Neural cell (in vitro differentiated cells): ENCODE data around the gene TMSB4X.

ENCODE experiments used
- EP300 ChIP-seq: fragments of 450-650 bp; conservative IDR thresholded peaks from 2 replicates; pipeline ENCODE4 v1.6.1; 2014; ENCODE audit warnings: antibody characterized with exemption, mild to moderate bottlenecking, moderate library complexity; ENCODE audit not compliant: poor library complexity, severe bottlenecking
- RAD21 ChIP-seq: fragments of 450-650 bp; conservative IDR thresholded peaks from 2 replicates; pipeline ENCODE4 v1.6.1; 2014; ENCODE audit warnings: antibody characterized with exemption, mild to moderate bottlenecking, moderate library complexity
- TF ChIP-seq, protein P1 (sequence below): fragments of 450-650 bp; IDR thresholded peaks from 2 replicates; pipeline ENCODE4 v1.5.1; 2014; ENCODE audit warnings: antibody characterized with exemption, mild to moderate bottlenecking, moderate library complexity; ENCODE audit not compliant: poor library complexity, severe bottlenecking

DNA sequence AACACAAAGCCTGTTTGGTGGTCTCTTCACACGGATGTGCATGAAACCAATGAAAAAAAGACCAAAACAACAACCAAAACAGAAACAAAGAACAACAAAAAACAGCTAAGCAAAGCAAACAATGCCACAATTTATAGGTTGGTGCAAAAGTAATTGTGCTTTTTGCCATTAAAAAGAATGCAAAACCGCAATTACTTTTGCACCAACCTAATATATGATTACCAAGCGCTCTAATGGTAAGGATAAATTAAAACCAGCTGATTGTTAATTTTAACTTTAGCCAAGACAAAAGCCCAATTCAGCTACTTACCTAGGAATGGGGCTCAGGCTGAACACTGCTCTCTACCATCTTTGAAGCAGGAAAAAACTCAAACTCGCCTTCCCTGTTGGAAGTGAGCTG lies 29.4 kb upstream of the TMSB4X start:
- TF ChIP-seq, protein P1, sequence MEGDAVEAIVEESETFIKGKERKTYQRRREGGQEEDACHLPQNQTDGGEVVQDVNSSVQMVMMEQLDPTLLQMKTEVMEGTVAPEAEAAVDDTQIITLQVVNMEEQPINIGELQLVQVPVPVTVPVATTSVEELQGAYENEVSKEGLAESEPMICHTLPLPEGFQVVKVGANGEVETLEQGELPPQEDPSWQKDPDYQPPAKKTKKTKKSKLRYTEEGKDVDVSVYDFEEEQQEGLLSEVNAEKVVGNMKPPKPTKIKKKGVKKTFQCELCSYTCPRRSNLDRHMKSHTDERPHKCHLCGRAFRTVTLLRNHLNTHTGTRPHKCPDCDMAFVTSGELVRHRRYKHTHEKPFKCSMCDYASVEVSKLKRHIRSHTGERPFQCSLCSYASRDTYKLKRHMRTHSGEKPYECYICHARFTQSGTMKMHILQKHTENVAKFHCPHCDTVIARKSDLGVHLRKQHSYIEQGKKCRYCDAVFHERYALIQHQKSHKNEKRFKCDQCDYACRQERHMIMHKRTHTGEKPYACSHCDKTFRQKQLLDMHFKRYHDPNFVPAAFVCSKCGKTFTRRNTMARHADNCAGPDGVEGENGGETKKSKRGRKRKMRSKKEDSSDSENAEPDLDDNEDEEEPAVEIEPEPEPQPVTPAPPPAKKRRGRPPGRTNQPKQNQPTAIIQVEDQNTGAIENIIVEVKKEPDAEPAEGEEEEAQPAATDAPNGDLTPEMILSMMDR, result no peak
- TF ChIP-seq EP300 (no peak), RAD21 (no peak)
